Measurements from ENCODE around the gene FOCAD.
"Not testable (repeated sequence)": the region's sequence is repeated elsewhere in the genome, so short reads cannot be mapped to it uniquely, and the experiment has no call there.

The FOCAD gene

DNA sequence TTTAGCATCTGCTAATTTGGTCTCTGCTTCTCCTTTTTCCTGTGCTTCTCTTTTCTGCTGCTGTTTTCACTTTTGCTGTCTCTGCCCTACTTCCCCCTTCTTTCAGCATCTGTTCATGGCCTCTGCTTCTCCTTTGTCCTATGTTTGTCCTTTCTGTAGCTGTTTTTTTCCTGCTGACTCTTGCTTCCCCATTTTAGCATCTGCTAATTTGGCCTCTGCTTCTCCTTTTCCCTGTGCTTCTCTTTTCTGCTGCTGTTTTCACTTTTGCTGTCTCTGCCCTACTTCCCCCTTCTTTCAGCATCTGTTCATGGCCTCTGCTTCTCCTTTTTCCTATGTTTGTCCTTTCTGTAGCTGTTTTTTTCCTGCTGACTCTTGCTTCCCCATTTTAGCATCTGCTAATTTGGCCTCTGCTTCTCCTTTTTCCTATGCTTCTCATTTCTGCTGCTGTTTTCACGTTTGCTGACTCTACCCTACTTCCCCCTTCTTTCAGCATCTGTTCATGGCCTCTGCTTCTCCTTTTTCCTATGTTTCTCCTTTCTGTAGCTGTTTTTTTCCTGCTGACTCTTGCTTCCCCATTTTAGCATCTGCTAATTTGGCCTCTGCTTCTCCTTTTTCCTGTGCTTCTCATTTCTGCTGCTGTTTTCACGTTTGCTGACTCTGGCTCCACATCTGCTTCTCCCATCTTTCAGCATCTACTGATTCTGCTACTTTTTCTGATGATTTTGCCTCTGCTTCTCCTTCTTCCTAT, 290.3 kb downstream of the FOCAD start:
- not testable (repeated sequence) for DNase-seq (ENCODE audit: low read depth)

DNA sequence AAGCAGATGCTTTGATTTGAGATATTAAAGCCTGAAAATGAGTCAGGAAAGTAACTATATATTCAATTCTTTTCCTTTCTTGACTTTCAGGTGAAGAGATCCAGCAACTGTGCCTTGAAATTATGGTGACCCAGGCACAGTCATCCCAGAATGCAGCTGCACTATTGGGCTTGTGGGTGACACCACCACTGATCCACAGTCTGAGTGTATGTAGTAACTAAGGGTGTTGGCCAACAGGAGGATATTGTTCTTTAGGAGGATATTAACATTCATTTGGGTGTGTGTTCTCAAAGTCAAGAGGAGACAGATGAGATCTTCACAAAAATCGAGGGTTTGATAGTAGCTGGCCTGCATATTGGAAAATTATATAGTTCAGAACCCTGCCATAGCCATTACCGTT, 294.2 kb downstream of the FOCAD start:
- no peak for DNase-seq (ENCODE audit: low read depth)

DNA sequence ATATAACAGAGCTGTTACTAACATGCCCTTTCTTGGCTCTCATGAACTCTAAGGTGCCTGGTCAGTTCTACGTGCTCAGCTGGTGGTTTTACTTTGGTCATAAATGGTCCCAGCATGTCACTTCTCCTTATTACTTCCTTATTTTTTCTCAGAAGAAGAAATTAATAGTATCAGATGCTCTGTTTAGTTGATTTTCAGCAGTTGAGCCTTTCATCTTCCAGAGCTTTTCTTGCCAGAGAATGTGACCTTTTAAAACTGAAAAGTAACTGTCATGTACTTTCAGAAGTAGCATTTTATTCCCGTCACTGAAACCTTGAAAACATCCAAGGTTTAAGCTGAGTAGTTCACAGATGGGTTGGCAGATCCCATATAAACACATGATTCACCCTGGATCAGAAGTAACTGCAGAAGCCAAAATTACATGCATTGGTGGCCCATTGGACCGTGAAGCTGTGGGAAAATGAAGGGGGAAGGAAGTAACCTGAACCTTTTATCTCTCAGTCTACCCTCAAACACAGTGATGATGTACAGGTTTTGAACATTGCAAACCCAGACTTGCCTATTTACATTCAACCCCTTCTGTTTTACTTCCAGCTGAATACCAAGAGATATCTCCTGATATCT, 296.9 kb downstream of the FOCAD start:
- DNase-seq (ENCODE audit: low read depth): no peak

DNA sequence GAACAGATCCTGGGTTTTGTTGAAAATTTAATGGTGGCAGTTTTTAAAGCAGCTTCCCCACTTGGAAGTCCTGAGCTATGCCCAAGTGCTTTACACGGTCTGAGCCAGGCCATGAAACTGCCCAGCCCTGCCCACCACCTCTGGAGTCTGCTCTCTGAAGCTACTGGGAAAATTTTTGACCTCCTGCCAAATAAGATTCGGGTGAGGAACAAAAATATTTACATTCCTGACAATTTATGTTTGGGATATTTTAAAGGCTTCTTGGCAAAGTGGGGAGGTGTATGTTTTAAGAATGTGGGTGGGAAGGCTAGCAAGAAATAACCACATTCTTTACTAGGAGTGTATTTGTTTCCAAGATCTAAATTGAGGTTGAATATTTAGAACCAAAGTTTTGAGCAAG, 297.4 kb downstream of the FOCAD start:
- DNase-seq (ENCODE audit: low read depth): no peak

DNA sequence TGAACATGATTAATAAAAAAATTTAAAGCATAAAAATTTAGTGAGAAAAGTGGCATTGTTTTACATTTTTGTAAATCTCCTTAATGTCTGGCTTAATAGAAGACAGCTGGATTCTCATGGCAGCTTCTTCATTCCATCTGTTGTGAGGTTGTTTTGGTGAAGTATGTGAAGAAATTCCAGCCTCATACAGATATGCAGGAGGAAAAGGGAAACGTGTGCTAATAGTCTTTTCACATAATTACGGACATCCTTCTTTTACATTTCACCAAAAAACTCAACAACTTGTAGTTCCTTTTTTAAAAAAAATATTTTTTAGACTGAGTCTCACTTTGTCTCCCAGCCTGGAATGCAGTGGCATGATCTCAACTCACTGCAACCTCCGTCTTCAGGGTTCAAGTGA, 300.4 kb downstream of the FOCAD start:
- no peak for DNase-seq (ENCODE audit: low read depth)

DNA sequence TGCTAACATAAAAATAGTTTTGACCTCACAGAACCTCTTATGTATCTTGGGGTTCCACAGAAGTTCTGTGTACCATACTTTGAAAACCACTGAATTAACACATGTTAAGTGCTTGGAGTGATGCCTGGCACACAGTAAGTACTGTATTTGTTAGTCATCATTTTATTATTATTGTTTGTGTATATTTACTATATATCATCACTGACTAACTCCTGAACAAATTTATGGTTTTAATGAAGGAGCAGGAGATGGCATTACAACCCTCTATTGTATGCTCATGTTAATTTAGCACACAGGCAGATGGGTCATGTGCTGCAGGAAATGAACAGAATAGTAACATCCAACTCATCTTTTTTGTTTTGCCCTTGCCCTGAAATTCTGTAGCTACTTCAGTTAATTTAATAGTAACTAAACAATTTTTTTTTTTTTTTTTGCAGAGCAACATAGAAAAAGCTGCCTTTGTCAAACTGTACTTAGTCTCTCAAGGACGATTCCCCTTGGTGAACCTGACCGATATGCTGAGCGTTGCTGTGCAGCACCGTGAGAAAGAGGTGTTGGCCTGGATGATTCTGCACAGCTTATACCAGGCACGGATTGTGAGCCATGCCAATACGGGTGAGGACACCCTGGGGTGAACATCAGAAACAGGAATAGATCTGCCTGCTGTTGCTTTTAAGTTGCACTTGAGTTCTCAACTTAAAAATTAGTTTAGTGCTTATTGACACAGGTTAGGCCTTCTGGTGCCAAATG, 302.0 kb downstream of the FOCAD start:
- DNase-seq (ENCODE audit: low read depth): no peak

DNA sequence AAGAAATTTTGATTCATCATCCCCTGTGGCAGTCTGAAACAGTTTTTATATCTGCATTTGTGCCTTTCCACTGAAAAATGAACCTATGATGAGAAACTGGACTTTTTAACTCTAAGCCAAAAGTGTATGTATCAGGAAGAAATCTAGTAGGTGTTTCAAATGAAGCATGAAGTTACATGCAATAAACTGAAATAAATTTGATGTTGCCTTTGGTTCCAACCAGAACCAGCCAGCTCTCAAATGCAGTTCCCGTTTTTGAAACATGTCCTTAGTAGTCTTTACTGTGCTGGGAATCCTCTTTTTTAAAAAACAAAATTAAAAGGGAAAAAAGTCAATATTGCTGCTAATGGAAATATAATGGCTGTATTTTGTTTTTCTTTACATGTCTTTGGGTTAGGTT, 303.5 kb downstream of the FOCAD start:
- no peak for DNase-seq (ENCODE audit: low read depth)

DNA sequence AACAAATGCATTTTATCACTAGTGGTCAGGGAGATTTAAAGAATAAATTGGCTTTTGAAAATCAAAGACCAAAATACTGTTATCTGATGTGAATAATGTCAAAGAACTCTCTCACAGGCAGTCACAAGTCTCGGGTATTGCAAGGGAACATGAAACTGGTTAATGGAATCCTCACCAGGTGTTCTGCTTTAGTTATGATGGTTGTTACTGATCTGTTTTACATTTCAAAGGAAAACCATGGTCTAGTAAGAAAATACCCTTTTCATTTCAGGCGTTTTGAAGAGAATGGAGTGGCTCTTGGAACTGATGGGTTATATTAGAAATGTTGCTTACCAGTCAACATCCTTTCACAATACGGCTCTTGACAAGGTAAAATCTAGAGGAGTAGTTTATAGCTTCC, 304.0 kb downstream of the FOCAD start:
- no peak for DNase-seq (ENCODE audit: low read depth)

DNA sequence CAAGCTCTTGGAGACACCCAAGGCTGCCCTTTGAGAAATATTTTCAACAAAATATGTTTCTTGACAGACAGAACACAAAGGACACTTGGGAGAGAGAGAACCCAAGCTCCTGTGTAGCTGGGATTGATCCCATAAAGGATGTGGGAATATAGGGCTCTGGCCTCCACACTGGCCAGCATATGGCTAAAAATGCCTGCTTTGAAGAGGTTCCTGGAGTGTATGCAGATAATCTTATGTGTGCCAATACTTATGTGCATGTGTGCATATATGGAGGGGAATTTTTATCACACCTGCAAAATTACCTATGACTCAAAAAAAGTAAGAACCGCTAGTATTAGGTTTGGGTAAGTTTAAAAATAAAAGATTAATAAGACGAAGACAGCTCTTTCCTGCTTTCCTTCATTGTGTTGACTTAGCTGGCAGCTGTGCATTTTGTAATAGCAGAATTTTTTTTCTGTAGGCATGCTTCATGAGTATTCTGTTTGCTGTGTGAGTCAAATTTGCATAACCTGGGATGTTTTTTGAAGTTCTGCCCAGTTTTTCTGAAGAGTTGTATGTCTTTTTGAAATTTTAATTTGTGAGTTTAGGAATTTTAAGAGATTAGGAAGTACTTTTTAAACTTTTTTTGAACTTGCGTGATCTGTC, 304.7 kb downstream of the FOCAD start:
- DNase-seq (ENCODE audit: low read depth): no peak

DNA sequence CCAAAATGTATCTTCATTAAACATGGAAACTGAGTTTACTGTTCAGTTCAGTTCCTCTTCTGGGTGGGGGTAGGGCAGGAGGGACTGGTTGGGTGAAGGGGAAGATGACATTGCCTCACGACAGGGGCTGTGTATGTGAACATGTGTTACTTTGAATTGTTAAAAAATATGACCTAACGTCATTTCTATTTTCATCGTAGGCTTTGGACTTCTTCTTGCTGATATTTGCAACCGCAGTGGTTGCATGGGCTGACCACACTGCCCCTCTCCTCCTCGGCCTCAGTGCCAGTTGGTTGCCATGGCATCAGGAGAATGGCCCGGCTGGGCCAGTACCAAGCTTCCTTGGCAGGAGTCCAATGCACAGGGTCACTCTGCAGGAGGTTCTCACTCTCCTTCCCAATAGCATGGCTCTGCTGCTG, 305.9 kb downstream of the FOCAD start:
- DNase-seq (ENCODE audit: low read depth): no peak

GRCh38 chr9:20990867-20991266, 306.8 kb downstream of the FOCAD start:
- DNase-seq (ENCODE audit: low read depth): no peak

DNA sequence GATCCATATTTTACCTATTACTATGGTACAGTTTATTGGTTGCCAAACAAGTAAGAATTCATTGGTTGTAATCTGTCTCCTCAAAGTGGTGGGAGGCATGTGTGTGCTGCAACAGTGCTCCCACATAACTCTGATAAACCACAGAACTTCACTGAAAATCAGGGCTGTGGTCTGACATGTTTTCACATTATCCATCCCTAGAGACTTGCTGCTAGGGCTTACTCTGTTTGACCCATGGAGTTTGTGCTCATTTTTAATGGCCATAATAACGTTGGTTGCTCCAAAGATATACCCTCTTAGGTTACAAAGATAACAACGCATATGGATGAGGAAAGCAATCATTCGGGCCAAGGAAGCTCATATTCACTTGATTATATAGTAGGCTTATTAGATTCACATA, 310.4 kb downstream of the FOCAD start:
- DNase-seq (ENCODE audit: low read depth): no peak

DNA sequence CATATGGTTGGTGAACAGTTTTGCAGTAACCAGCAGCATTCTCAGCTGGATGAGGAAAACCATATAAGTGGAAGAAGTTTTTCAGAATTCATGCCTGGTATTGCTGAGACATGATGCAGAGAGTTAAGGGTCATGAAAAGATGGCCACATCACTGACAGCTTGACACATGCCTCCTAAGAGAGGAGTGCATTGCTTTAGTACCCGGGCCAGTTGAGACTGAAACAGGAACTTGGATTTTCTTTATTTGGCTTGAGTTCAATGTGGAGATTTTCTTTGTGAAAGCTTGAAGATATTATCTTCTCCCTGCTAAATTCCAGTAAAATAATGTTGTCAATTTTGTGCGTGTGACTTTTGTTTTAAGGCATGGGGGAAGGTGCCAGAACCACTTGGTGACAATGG, 311.6 kb downstream of the FOCAD start:
- no peak for DNase-seq (ENCODE audit: low read depth)

DNA sequence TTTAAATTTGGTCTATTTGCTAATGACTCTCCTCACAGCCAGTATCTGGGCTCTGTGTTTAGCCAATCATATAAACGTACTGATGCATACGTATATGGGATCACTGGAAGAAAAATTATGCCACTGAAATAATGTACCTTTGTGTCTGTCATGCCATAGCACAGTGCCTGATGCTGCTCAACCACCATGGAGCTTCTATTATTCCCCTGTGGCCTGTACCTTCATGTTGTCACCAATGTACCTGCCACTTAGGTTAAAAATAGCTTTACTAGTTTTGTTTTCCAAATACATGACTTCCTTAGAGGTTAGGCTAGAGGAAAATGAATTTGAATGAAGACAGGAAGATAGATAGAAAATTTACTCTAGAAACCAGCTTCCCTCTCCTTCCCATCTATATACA, 312.8 kb downstream of the FOCAD start:
- DNase-seq (ENCODE audit: low read depth): no peak

DNA sequence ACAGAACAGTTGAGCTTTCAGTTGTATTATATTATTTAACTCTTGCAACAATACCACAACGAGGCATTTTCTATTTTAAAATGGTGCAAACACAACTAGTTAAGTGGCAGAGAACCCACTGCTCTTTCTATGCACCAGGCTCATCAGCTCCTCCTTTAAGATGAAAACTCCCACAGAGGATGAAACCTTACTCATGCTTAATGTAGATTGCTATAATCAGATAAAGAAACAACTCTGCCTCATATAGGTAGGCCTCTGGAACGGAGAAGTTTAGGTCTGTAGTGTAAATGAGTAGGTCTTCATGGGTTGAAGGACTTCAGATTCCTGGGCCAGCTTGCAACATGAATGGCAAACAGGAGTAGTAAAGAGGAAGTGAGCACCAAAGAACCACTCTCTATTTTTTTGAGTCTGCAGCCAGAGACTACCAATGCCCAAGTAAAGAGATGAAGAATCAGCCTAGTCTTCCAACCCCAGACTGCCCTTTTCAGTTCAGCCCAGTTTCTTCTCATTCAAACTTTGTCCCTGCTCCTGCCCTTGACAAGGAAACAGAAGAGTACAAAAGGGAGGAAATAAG, 313.5 kb downstream of the FOCAD start:
- DNase-seq (ENCODE audit: low read depth): no peak

- no peak for DNase-seq (ENCODE audit: low read depth)
Measured at GRCh38 chr9:21001581-21001980, 317.5 kb downstream of the FOCAD start.

DNA sequence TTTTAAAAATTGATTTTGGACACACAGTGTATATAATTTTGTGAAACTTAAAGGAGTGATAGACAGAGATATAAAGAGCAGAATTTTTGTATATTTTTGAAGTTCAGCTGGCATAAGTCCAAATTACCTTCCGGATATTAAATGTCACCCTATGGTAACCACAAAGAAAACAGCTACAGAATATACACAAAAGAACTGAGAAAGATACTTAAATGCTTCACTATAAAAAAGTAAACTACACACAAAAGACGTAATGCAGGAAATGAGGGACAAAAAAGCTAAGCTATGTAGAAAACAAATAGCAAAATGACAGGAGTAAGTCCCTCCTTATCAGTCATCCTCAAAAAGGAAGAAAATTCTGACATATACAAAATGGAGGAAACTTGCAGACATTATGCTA, 318.0 kb downstream of the FOCAD start:
- no peak for DNase-seq (ENCODE audit: low read depth)

GRCh38 chr9:21015129-21015815, 331.2 kb downstream of the FOCAD start:
- DNase-seq (ENCODE audit: low read depth): no peak

DNA sequence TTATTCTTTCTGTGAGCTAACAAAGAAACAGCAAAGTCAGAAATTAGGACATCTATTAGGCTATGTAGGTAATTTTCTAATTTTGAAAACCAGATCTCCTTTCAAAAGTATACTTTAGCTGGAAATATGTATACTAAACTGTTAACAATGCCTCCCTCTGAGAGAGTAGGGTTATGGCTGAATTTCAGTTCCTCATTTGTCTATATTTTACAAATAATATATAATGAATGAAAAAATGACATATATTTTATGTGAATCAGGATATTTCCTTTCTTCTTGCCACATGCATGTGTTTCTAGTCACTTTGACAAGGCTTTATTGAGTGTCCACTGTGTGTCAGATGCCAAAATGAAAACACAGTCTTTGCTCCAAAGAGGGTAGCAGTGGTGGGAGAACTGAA, 331.9 kb downstream of the FOCAD start:
- no peak for DNase-seq (ENCODE audit: low read depth)

DNA sequence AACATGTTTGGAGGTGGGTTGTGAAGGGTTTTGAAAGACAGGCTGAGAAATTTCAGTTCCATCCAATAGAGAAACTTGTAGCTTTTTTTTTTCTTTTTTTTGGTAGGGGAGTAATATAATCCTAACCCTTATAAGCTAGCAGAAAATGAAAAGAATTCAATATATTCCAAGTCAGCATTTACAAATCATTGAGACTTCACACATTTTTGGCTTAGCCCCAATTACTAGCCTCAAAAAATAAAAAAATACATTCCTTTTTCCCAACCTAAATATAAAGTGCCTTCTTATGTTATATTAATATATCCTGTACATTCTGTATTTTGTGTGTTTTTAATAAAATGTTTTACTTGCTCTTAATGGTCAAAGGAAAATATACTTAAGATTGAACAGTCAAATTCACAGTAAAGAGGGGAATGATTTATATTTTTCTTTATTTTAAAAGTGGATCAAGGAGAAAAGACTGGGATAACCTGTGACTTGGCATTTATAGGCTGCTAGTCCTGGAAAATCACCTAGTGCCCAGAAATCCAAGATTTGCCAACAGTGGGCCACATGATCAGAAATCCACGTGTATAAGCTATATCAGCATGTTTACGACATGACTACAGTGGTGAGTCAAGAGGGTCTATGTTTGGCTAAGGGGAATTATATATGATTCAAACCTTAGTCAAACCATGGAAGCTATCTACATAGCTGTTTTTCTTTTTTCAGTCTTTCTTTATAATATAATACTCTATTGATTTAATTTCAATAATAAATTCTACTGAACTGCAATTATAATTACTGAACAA, 332.8 kb downstream of the FOCAD start:
- DNase-seq (ENCODE audit: low read depth): no peak

DNA sequence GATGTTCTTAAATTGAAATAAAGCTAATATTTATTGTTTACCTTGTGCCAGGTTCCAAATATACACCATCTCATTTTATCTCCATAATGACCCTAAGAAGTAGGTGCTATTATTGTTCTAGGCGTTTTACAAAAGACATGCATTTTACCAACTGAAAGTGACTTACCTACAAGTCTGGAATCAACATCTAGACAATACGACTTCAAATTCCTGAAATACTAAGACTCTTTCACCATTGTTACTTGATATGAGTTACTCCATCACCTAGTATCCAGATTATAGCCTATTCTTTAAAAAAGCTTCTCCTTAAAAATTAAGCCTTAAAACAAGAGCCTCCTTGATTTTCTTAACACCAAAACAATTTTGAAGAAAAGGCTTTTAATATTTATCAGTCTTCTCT, 334.1 kb downstream of the FOCAD start:
- no peak for DNase-seq (ENCODE audit: low read depth)

Data from T-helper 22 cell (primary cell).